ENCODE measurements around the gene TBPL2.
A peak's percentile ranks its signal among the peaks of the same experiment; 100 is the strongest.
"Not testable (repeated sequence)": the region's sequence is repeated elsewhere in the genome, so short reads cannot be mapped to it uniquely, and the experiment has no call there.

The TBPL2 gene

GRCh38 chr14:55440385-55440784 lies at the start of gene TBPL2:
TSS of gene TBPL2 (minus strand) at chr14:55440616. CDS start at chr14:55440449, 167 bp downstream.
- DNase-seq (ENCODE audit: low read depth in 4 of 4, low spot score in 1 of 4), result no peak

- no peak for DNase-seq (ENCODE audit: low read depth in 4 of 4, low spot score in 1 of 4)
Measured at GRCh38 chr14:55488204-55488603, 47.8 kb upstream of the TBPL2 start.

GRCh38 chr14:55482936-55483605 lies 42.7 kb upstream of the TBPL2 start:
- DNase-seq (ENCODE audit: low read depth in 4 of 4, low spot score in 1 of 4), result no peak

DNA sequence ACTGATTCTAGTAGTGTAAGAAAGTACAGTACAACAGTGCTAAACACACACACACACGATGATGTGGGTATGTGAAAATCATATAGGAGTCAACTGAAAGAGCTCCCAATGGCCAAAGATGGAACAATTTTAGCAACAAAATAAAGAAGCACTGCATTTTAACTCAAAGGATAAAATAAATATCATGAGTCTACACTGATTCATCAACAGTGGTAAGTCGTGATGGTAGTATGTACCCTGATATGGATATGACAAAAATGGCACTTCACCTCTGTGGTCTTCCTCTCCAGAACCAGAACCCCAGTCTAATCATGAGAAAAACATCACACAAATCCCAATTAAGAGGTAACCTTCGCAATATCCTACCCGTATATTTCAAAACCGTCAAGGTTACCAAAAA lies 41.4 kb upstream of the TBPL2 start:
- no peak for DNase-seq (ENCODE audit: low read depth in 4 of 4, low spot score in 1 of 4)

GRCh38 chr14:55477680-55478079 lies 37.3 kb upstream of the TBPL2 start:
- DNase-seq (ENCODE audit: low read depth in 4 of 4, low spot score in 1 of 4), result no peak

DNA sequence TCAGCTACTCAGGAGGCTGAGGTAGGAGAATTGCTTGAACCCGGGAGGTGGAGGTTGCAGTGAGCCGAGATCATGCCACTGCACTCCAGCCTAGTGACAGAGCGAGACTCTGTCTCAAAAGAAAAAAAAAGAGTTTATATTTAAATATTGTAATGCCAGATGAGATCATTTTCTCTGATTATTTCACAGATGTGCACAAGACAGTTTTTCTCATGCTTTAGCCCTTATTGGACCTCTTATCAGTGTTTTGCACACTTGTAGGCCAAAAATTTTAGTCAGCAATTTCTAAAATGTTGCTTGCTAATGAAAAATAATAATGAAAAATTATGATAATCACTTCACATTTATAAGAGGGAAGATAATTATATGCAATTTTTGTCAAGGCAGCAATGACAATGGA lies 36.0 kb upstream of the TBPL2 start:
- not testable (repeated sequence) for DNase-seq (ENCODE audit: low read depth in 4 of 4, low spot score in 1 of 4)

DNA sequence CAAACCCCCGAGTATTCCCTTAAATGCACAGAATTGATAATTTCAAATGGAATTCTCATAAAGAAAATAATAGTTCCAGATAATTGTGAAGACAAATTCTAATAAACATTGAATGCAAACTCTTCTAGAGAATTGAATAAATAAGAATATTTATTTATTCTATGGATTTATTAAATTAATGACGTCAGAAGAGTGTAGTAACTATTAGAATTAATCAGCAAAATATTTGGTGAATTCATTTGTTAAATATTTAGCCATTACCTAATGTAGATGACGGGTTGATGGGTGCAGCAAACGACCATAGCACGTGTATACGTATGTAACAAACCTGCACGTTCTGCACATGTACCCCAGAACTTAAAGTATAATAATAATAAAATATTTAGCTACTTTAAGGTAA lies 33.4 kb upstream of the TBPL2 start:
- DNase-seq (ENCODE audit: low read depth in 4 of 4, low spot score in 1 of 4), result no peak

GRCh38 chr14:55470025-55470424 lies 29.6 kb upstream of the TBPL2 start:
- DNase-seq (ENCODE audit: low read depth in 4 of 4, low spot score in 1 of 4), result no peak

GRCh38 chr14:55467307-55467706 lies 26.9 kb upstream of the TBPL2 start:
- no peak for DNase-seq (ENCODE audit: low read depth in 4 of 4, low spot score in 1 of 4)

DNA sequence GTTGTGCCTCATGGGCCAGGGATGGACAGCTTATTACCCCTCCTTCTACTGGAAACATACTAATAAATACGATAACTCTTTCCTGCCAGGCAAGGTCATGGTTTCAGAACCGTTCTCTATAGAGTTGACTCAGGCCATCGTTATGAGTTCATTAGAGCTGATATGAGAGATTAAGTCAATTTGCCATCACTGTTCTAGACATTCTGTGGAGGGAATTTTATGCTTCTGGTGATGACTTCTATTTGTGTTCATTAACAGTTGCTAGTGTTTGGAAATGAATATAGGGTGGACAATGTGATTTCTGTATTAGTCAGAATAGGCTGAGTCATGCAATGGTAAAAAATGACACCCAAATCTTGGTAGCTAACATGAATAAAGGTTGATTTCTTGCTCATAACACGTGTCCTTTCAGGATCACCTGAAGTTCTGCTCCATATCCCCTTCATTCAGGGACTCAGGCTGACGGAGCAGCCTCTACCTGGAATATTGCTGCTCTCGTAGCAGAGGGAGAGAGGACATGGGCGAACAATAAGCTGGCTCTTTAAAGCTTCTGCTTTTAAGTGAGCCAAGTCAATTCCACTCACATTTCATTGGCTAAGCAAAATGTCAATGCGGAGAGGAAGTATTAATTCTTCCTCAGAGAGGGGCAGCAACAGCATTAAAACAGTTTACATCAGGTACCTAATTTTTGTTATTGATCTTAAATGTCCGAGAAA lies 18.5 kb upstream of the TBPL2 start:
- no peak for DNase-seq (ENCODE audit: low read depth in 4 of 4, low spot score in 1 of 4)

GRCh38 chr14:55457496-55457895 lies 17.1 kb upstream of the TBPL2 start:
- DNase-seq (ENCODE audit: low read depth in 4 of 4, low spot score in 1 of 4), result no peak

DNA sequence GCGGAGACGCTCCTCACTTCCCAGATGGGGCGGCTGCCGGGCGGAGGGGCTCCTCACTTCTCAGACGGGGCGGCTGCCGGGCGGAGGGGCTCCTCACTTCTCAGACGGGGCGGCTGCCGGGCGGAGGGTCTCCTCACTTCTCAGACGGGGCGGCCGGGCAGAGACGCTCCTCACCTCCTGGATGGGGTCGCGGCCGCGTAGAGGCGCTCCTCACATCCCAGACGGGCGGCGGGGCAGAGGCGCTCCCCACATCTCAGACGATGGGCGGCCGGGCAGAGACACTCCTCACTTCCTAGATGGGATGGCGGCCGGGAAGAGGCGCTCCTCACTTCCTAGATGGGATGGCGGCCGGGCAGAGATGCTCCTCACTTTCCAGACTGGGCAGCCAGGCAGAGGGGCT lies 16.0 kb upstream of the TBPL2 start:
- not testable (repeated sequence) for DNase-seq (ENCODE audit: low read depth in 4 of 4, low spot score in 1 of 4)

GRCh38 chr14:55454264-55455002 lies 14.0 kb upstream of the TBPL2 start:
- DNase-seq (ENCODE audit: low read depth in 4 of 4, low spot score in 1 of 4), result no peak

GRCh38 chr14:55451950-55452349 lies 11.5 kb upstream of the TBPL2 start:
- DNase-seq (ENCODE audit: low read depth in 4 of 4, low spot score in 1 of 4), result no peak

- DNase-seq (ENCODE audit: low read depth in 4 of 4, low spot score in 1 of 4), result no peak
Measured at GRCh38 chr14:55451398-55451797, 11.0 kb upstream of the TBPL2 start.

GRCh38 chr14:55450987-55451386 lies 10.6 kb upstream of the TBPL2 start:
- DNase-seq (ENCODE audit: low read depth in 4 of 4, low spot score in 1 of 4), result no peak

DNA sequence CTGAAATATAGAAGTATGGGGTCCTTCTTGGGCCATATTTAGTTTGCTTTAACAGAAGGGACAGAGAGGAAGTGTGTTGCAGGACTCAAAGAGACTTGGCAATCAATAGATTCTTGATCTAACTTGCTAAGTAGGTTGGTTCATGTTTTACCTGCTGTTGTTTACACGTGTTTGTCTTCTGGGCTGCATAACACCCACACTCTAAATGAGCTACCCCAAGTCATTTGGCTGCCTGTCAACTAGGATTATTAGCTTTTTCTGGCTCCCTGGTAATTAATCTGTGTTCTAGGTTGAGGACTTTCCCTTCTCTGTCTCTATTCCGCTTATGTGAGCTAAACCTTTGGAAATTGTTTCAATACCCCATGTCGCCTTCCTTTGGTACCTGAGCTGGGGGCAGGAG lies 10.1 kb upstream of the TBPL2 start:
- no peak for DNase-seq (ENCODE audit: low read depth in 4 of 4, low spot score in 1 of 4)

GRCh38 chr14:55450124-55450523 lies 9.7 kb upstream of the TBPL2 start:
- DNase-seq (ENCODE audit: low read depth in 4 of 4, low spot score in 1 of 4), result no peak

DNA sequence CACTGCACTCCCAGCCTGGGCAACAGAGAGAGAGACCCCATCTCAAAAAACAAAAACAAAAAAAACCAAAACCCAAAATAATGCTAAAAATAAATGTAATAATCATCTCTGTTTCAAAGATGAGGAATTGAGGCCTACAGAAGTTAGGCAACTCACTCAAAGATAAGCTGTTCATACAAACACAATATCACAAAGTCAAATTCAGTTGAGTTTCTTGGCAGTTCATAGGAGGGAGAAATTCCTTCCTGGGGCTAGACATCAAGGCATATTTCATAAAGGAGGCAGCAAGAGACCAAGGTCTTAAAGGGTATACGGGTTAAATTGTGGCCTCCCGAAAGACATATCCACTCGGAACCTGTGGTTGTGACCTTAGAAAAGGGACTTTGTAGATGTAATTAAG lies 8.7 kb upstream of the TBPL2 start:
- no peak for DNase-seq (ENCODE audit: low read depth in 4 of 4, low spot score in 1 of 4)

DNA sequence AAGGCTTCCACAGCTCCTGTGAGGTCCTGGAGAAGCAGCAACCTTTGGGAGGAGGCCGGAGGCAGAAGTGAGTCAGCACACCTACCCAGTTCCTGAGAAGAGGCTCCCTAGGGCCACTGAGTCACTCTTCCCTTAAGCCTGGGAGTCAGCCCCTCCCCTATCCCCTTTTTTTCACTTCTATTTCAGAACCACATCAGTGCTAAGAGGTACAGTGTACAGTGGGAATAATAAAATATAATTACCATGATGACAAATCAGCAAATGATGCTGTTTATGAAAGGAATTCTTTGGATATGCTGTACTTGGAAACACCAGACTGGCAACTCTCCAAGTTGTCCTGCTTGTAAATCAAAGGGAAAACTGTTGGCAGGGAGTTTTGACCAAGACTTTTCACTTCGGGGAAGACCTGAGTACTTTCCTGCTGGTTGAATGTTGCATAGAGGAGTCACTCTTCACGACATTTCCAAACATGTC lies 7.8 kb upstream of the TBPL2 start:
- peak in 1 of 4 experiments; percentile 31 for DNase-seq (ENCODE audit: low read depth in 4 of 4, low spot score in 1 of 4)

- no peak for DNase-seq (ENCODE audit: low read depth in 4 of 4, low spot score in 1 of 4)
Measured at GRCh38 chr14:55446833-55447232, 6.4 kb upstream of the TBPL2 start.

GRCh38 chr14:55446127-55446736 lies 5.8 kb upstream of the TBPL2 start:
- DNase-seq (ENCODE audit: low read depth in 4 of 4, low spot score in 1 of 4), result peak; percentile 32 to 42 (median 39)
